ENCODE data around the gene SIPA1L3.

The SIPA1L3 gene

GRCh38 chr19:38209152-38209551, 302.1 kb downstream of the SIPA1L3 start:
- no peaks in the 10 kb centered on the region for H4K20me1 ChIP-seq (ENCODE audit: insufficient read depth, low read length)
- H3K4me3 ChIP-seq (ENCODE audit: low read depth, low read length, poor library complexity, severe bottlenecking) = no peak overlapping the region
- TF ChIP-seq CTCF (IDR thresholded peaks at IDR 0.05; ENCODE audit: low read length) = no peak
- no peak for TF ChIP-seq EZH2 (IDR thresholded peaks at IDR 0.05; ENCODE audit: borderline replicate concordance, low read length)
- H2AFZ ChIP-seq (ENCODE audit: low read length) = no peak overlapping the region
- no peak overlapping the region for H3K4me2 ChIP-seq (ENCODE audit: low read length)
- no peaks in the 10 kb centered on the region for H3K9me2 ChIP-seq (ENCODE audit: low read depth, low read length)
- peaks cover 9% of the 10 kb centered on the region; the same call in 1 of the 2 replicates for H3K27me3 ChIP-seq (ENCODE audit: insufficient read depth, low read length)
- no peak overlapping the region for H3K9ac ChIP-seq (ENCODE audit: low read length)
- H3F3A ChIP-seq (ENCODE audit: insufficient read depth, low read length) = no peaks in the 10 kb centered on the region
- no peaks in the 10 kb centered on the region for H3K9me3 ChIP-seq (ENCODE audit: low read length)
- H3K27ac ChIP-seq (ENCODE audit: low read depth, low read length, poor library complexity, severe bottlenecking) = no peak overlapping the region
- peaks cover 7% of the 10 kb centered on the region for H3K36me3 ChIP-seq (ENCODE audit: insufficient read depth, low read length)
- peaks cover 17% of the 10 kb centered on the region for H3K4me1 ChIP-seq (ENCODE audit: insufficient read depth, low read length, severe bottlenecking)
- no peaks in the 10 kb centered on the region for H3K79me2 ChIP-seq (ENCODE audit: insufficient read depth, low read length)

- no peaks in the 10 kb centered on the region for H4K20me1 ChIP-seq (ENCODE audit: insufficient read depth, low read length)
- no peaks in the 10 kb centered on the region for H3K9me3 ChIP-seq (ENCODE audit: low read length)
- no peak overlapping the region for H3K27ac ChIP-seq (ENCODE audit: low read depth, low read length, poor library complexity, severe bottlenecking)
- peaks cover 9% of the 10 kb centered on the region; the same call in 1 of the 2 replicates for H3K27me3 ChIP-seq (ENCODE audit: insufficient read depth, low read length)
- H3K79me2 ChIP-seq (ENCODE audit: insufficient read depth, low read length) = no peaks in the 10 kb centered on the region
- no peak overlapping the region for H3K4me3 ChIP-seq (ENCODE audit: low read depth, low read length, poor library complexity, severe bottlenecking)
- peaks cover 7% of the 10 kb centered on the region for H3K36me3 ChIP-seq (ENCODE audit: insufficient read depth, low read length)
- no peaks in the 10 kb centered on the region for H3K9me2 ChIP-seq (ENCODE audit: low read depth, low read length)
- no peak overlapping the region for H2AFZ ChIP-seq (ENCODE audit: low read length)
- no peaks in the 10 kb centered on the region for H3F3A ChIP-seq (ENCODE audit: insufficient read depth, low read length)
- no peak overlapping the region for H3K4me2 ChIP-seq (ENCODE audit: low read length)
- peaks cover 24% of the 10 kb centered on the region for H3K4me1 ChIP-seq (ENCODE audit: insufficient read depth, low read length, severe bottlenecking)
- no peak for TF ChIP-seq CTCF (IDR thresholded peaks at IDR 0.05; ENCODE audit: low read length)
- TF ChIP-seq EZH2 (IDR thresholded peaks at IDR 0.05; ENCODE audit: borderline replicate concordance, low read length) = no peak
- H3K9ac ChIP-seq (ENCODE audit: low read length) = no peak overlapping the region
Observed at GRCh38 chr19:38209671-38210457, 302.9 kb downstream of the SIPA1L3 start.

GRCh38 chr19:38210458-38210987, 303.5 kb downstream of the SIPA1L3 start:
- peaks cover 7% of the 10 kb centered on the region for H3K36me3 ChIP-seq (ENCODE audit: insufficient read depth, low read length)
- H2AFZ ChIP-seq (ENCODE audit: low read length) = no peak overlapping the region
- H4K20me1 ChIP-seq (ENCODE audit: insufficient read depth, low read length) = no peaks in the 10 kb centered on the region
- no peaks in the 10 kb centered on the region for H3K9me3 ChIP-seq (ENCODE audit: low read length)
- no peak overlapping the region for H3K4me2 ChIP-seq (ENCODE audit: low read length)
- peaks cover 24% of the 10 kb centered on the region for H3K4me1 ChIP-seq (ENCODE audit: insufficient read depth, low read length, severe bottlenecking)
- peaks cover 9% of the 10 kb centered on the region; the same call in 1 of the 2 replicates for H3K27me3 ChIP-seq (ENCODE audit: insufficient read depth, low read length)
- TF ChIP-seq EZH2 (IDR thresholded peaks at IDR 0.05; ENCODE audit: borderline replicate concordance, low read length) = no peak
- no peak for TF ChIP-seq CTCF (IDR thresholded peaks at IDR 0.05; ENCODE audit: low read length)
- H3K79me2 ChIP-seq (ENCODE audit: insufficient read depth, low read length) = no peaks in the 10 kb centered on the region
- no peaks in the 10 kb centered on the region for H3K9me2 ChIP-seq (ENCODE audit: low read depth, low read length)
- no peak overlapping the region for H3K4me3 ChIP-seq (ENCODE audit: low read depth, low read length, poor library complexity, severe bottlenecking)
- no peak overlapping the region for H3K27ac ChIP-seq (ENCODE audit: low read depth, low read length, poor library complexity, severe bottlenecking)
- H3K9ac ChIP-seq (ENCODE audit: low read length) = no peak overlapping the region
- H3F3A ChIP-seq (ENCODE audit: insufficient read depth, low read length) = no peaks in the 10 kb centered on the region

Measured in OCI-LY1 (cell line).